Activated naive CD4-positive, alpha-beta T cell treated with anti-CD3 and anti-CD28 coated beads, Interleukin-2, amount 50 U/mL, for 24 hours (primary cell): ENCODE data around the gene PARM1.
"Not testable (repeated sequence)": the region's sequence is repeated elsewhere in the genome, so short reads cannot be mapped to it uniquely, and the experiment has no call there.

Experiments
- H3K27ac Mint-ChIP-seq: one replicate; pipeline ENCODE4 v1.8.0; 2021; ENCODE audit warnings: mild to moderate bottlenecking, mixed read lengths
- H3K27me3 Mint-ChIP-seq: one replicate; pipeline ENCODE4 v1.8.0; 2021; ENCODE audit warnings: mixed read lengths
- H3K36me3 Mint-ChIP-seq: one replicate; pipeline ENCODE4 v1.8.0; 2021; ENCODE audit warnings: mixed read lengths
- H3K4me1 Mint-ChIP-seq: one replicate; pipeline ENCODE4 v1.8.0; 2021; ENCODE audit warnings: mixed read lengths
- H3K4me3 Mint-ChIP-seq: one replicate; pipeline ENCODE4 v1.8.0; 2021; ENCODE audit warnings: mild to moderate bottlenecking, mixed read lengths
- H3K9me3 Mint-ChIP-seq: one replicate; pipeline ENCODE4 v1.8.0; 2021; ENCODE audit warnings: mixed read lengths

Gene PARM1

DNA sequence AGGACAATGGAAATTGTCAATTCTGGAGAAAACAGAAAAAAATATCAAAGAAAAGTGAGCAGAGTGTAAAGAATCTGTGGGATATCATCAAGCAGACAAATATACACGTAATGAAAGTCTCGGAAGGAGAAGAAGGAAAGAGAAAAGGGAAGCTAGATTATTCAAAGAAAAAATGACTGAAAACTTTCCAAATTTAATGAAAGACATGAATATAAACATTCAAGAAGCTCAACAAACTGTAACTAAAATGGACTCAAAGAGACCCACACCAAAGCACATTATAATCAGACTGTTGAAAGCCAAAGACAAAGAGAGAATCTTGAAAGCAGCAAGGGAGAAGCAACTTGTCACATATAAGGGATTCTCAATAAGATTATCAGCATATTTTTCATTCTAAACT is 28.3 kb downstream of the PARM1 start:
- Mint-ChIP-seq H3K36me3 (no peaks in the 10 kb centered on the region), H3K27me3 (peaks cover 3% of the 10 kb centered on the region), H3K4me3 (no peak overlapping the region), H3K9me3 (peaks cover 9% of the 10 kb centered on the region), H3K27ac (no peak overlapping the region), H3K4me1 (no peaks in the 10 kb centered on the region)

DNA sequence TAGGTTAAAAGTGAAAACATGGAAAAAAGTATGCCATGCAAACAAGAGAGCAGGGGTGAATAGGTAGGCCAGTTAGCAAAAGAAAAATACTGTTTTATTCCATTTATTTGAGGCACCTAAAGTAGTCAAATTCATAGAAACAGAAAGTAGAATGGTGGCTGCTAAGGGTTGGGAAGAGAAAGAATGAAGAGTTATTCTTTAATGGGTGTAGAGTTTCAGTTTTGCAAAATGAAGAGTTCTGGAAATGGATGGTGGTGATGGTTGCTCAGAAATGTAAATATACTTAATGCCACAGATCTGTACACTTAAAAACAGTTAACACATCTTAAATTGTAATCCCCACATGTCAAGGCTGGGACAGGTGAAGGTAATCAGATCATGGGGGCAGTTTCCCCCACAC is 29.7 kb downstream of the PARM1 start:
- Mint-ChIP-seq H3K27ac (no peak overlapping the region), H3K36me3 (no peaks in the 10 kb centered on the region), H3K4me1 (no peaks in the 10 kb centered on the region), H3K4me3 (no peak overlapping the region), H3K9me3 (peaks cover 9% of the 10 kb centered on the region), H3K27me3 (no peaks in the 10 kb centered on the region)

DNA sequence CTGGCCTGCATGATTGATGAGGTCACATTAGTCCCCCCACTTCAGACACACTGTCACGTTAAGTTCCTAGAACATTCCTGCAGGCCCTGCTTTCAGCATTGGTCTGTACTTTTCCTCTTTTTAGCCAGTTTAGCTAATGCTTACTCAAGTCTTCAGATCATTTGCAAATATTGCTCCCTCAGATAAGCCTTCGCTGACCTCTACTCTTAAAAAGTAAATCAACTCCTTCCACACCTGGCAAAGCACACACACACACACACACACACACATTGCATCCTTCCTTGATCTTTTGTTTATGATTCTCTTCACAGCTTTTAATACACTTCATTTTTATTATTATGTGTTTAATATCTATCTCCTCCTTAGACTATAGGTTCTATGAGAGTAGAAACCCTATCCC is 31.4 kb downstream of the PARM1 start:
- Mint-ChIP-seq H3K27ac (no peak overlapping the region), H3K36me3 (no peaks in the 10 kb centered on the region), H3K27me3 (no peaks in the 10 kb centered on the region), H3K9me3 (peaks cover 9% of the 10 kb centered on the region), H3K4me1 (no peaks in the 10 kb centered on the region), H3K4me3 (no peak overlapping the region)

DNA sequence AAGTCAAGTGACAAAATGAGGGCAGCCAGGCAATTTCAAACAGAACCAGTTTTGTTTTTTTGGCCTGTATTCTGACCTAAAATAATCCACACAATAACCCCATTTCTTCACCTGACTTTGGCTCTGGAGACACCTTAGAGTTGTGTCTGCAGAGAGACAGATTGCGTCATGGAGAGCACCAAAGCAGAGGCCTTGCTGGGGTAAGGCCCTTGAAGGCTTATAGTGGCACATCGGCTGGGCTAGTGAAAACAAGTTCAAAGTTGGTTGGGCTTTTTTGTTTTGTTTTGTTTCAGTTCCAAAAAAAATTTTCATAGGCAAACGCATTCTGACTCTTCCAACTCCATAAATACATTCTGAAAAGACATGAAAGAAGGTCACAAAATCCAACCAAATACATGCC is 34.4 kb downstream of the PARM1 start:
- H3K4me3 Mint-ChIP-seq = no peak overlapping the region
- H3K9me3 Mint-ChIP-seq = no peaks in the 10 kb centered on the region
- no peak overlapping the region for H3K27ac Mint-ChIP-seq
- H3K36me3 Mint-ChIP-seq = no peaks in the 10 kb centered on the region
- no peaks in the 10 kb centered on the region for H3K27me3 Mint-ChIP-seq
- no peaks in the 10 kb centered on the region for H3K4me1 Mint-ChIP-seq

DNA sequence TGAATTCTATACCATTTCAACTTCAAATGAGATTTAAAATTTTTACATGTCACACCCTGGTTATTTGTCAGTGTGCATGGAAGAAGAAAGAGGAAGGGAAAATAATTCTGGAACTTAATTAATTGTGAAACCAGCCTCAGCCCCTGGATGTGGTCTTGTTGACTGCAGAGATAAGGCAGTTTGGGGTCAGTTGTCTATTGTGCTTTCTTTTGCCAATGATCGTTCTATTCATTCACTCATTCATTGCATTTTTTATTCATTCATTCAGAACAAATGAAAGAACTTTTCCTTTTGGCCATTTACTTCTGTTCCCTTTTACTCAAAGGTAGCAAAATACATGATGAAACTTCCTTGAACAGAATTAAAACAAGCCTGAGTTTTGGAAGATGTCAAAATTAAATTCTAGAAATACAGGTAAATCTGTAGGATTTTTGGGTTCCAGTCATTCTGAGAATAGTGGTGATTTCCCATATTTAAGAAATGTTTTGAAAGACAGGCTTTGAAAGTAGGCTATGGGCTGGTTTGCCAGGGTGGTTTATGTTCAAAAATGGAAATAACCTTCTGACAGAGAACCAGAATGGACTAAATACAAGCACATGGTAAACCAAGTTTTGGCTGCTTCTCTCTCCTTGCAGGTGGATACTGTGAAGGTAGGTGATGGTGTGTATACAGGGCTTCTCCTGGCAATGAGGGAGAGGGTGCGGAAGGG is 35.7 kb downstream of the PARM1 start:
- H3K4me1 Mint-ChIP-seq = no peaks in the 10 kb centered on the region
- no peak overlapping the region for H3K4me3 Mint-ChIP-seq
- H3K36me3 Mint-ChIP-seq = no peaks in the 10 kb centered on the region
- no peaks in the 10 kb centered on the region for H3K9me3 Mint-ChIP-seq
- H3K27me3 Mint-ChIP-seq = no peaks in the 10 kb centered on the region
- H3K27ac Mint-ChIP-seq = no peak overlapping the region

DNA sequence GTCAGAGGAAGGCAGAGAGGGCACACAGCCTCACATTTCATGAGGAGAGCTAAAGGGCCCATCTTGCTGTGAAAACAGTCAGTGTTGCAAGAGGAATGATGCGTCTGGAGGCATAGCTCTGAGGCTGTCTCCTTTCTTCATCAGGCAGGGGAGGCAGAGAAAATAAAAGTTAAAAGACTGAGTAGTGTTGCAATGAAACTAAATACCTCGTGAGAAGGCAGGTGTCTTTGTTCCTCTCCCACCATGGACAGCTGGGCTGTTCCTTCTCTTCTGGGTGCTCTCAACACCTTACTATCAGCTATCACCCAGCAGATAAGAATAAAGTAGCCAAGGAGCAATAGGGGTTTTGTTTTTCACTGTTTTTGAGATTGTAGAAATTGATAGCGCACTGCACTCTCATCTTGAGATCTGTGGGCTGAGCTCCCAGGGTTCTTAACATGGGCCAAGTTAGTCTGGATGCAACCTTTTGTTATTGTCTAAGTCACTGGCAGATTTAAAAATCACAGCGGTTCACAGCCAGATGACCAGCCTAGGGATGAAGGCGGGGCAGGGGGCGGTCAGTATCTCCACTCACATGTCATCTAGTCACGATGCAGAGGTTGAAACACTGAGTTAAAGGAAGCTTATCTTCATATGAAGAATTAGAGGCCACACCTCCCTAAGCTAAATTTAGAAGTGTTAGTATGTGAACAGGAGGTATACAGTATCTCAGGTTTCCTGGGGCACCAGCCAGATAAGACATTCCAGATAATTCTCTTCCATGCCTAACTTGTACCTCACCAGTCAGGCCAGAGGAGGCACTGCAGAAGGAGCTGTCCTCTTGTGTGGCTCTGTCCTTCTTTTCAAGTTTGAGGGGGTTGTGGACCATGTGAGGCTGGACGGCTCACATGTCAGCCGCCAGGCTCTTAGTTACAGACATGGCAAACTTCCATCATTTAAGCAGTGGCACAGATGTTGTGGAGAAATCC is 36.9 kb downstream of the PARM1 start:
- Mint-ChIP-seq H3K9me3 (no peaks in the 10 kb centered on the region), H3K4me3 (no peak overlapping the region), H3K27me3 (no peaks in the 10 kb centered on the region), H3K27ac (no peak overlapping the region), H3K4me1 (no peaks in the 10 kb centered on the region), H3K36me3 (no peaks in the 10 kb centered on the region)

DNA sequence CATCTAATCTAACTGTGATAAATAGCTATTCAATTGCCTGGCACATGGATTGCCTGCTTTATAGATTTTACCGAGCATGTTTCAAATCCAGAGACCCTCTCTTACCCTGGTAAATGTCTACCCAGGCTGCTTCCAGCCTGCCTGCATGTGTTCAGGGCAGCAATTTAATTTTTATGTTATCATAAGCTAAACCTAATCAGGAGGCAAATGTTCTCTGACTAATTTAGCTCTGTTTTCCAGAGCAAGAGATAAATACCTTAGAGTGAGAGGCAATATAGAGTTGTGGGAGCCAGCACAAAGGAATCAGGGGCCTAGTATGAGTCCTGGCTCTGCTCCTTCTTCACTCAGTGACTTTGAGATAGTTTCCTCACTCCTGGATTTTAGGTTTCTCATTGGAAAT is 37.7 kb downstream of the PARM1 start:
- Mint-ChIP-seq H3K9me3 (no peaks in the 10 kb centered on the region), H3K4me1 (no peaks in the 10 kb centered on the region), H3K4me3 (no peak overlapping the region), H3K27ac (no peak overlapping the region), H3K36me3 (no peaks in the 10 kb centered on the region), H3K27me3 (no peaks in the 10 kb centered on the region)

DNA sequence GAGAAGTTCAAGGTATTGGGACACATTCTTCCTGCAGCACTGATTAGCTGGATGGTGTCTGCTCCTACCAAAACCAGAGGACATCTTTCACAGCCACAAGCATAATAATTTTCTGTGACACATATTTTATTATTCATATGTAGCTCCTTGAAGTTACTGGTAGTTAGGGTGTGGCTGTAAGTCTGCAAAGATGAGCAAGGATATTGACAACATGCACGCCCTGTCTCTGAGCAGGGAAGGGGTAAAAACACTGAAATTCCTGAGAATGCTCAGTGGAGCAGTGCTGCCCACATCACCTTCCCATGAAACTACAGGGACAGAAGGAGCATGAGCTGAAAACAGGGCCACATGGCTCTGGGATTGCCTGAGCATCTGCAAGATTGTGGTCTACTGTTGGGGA is 38.9 kb downstream of the PARM1 start:
- Mint-ChIP-seq H3K27ac (no peak overlapping the region), H3K4me1 (no peaks in the 10 kb centered on the region), H3K27me3 (no peaks in the 10 kb centered on the region), H3K36me3 (no peaks in the 10 kb centered on the region), H3K4me3 (no peak overlapping the region), H3K9me3 (no peaks in the 10 kb centered on the region)

DNA sequence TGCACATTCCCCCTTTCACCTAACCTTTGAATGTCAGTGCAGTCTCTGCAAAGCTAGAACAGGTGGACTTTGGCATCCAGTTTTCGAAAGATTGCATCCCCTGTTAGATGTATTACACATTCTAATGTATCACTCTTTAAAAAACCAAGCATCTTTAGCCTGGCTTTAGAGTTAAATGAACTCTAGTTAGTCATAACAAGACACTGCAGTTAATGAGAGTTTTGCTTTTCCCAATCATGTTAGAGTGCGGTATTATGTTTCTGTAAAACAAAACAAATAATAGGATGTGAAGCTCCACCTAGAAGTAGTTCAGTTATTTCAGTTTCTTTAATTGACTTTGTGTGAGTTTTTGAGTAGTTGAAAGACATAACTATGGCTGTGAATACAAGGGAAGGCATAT is 42.2 kb downstream of the PARM1 start:
- Mint-ChIP-seq H3K4me3 (no peak overlapping the region), H3K4me1 (no peaks in the 10 kb centered on the region), H3K9me3 (peaks cover 13% of the 10 kb centered on the region), H3K27ac (no peak overlapping the region), H3K36me3 (peaks cover 3% of the 10 kb centered on the region), H3K27me3 (no peaks in the 10 kb centered on the region)

DNA sequence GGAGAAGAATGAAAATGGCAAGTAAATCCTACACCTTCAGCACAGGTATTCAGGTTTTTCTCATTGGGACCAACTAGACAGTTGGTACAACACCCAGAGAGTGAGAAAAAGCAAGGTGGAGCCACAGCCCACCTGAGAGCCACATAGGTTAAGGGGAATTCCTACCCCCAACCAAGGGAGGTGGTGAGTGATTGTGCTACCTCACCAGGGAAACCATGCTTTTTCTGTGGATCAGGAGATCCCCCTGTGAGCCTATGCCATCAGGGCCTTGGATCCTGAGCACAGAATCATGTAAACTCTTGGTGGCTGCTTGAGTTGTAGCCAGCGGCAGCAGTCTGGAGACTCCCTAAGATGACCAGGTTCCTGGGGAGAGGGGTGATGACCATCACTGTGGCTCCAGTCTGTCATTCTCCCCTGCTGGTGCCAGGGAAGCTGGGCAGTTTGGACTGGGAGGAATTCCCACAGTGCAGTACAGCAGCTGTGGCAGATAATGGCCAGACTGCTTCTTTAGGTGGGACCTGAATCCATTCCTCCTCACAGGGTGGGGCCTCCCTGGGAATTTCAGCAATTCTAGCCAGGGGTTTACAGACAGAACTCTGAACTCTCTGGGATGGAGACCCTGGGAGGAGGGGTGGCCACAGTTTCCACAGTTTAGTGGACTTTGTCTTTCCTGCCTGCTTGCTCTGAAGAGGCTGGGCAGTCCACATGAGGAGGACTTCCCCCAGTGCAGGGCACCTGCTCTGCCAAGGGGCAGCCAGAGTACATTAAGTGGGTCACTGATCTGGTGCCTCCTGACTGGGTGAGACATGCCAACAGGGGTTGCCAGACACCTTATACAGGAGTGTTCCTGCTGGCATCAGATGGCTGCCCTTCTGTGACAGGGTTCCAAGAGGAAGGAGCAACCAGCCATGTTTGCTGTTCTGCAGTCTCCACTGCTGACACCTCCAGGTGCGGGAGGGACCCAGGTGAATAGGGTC is 43.2 kb downstream of the PARM1 start:
- Mint-ChIP-seq H3K4me1 (no peaks in the 10 kb centered on the region), H3K36me3 (peaks cover 3% of the 10 kb centered on the region), H3K27me3 (no peaks in the 10 kb centered on the region), H3K27ac (no peak overlapping the region), H3K9me3 (peaks cover 19% of the 10 kb centered on the region), H3K4me3 (no peak overlapping the region)

DNA sequence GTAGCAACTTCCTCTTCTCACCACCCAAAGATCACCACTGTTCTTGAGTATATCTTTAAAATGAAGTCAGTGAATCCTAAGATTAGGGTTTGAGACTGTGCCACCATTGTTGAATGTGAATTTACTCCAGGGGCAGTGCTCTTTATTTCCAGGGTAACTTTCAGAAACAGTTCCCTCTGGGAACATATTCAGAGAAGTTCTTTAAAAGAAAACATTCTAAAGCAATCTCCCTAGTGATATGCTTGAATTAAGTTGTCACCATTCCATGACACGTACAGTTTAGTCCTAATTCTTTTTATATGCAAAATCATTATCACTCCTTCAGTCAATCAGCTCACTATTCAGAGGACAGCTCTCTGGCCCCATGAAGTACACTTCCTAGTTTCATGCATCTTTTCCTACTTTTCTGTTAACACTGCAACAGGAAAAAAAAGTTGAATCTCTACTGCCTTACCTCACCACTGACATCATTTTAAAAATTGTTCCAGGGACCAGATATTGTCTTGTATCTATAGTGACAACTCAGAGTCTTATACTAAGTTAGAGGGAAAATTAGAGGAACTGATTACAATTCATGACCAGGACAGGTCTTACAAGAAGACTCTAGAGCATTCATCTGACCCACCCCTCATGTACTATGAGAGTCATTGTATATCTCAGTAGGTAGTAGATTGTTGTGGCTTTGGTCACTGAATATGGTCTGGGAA is 49.8 kb downstream of the PARM1 start:
- Mint-ChIP-seq H3K27ac (no peak overlapping the region), H3K36me3 (peaks cover 3% of the 10 kb centered on the region), H3K9me3 (peaks cover 21% of the 10 kb centered on the region), H3K4me3 (no peak overlapping the region), H3K27me3 (no peaks in the 10 kb centered on the region), H3K4me1 (no peaks in the 10 kb centered on the region)

DNA sequence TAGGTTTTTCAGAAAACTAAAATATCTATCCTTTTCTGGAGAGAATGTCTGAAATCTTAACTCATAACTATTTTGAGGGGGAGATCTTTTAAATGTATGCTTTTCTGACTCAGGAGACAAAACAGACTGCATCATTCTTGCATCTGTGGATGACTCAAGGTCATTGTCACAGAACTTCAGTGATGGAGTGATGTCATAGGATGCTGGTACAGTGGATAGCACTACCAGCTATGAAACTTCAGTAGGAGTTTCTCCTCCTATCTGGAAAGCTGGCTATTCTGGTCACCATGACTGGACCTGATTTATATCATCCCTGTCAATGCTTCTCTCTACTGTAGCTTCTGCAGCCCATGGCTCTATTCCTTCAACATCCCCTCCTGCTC is 50.3 kb downstream of the PARM1 start:
- Mint-ChIP-seq H3K36me3 (peaks cover 3% of the 10 kb centered on the region), H3K9me3 (peaks cover 25% of the 10 kb centered on the region), H3K27me3 (peaks cover 1% of the 10 kb centered on the region), H3K27ac (no peak overlapping the region), H3K4me1 (no peaks in the 10 kb centered on the region), H3K4me3 (no peak overlapping the region)

DNA sequence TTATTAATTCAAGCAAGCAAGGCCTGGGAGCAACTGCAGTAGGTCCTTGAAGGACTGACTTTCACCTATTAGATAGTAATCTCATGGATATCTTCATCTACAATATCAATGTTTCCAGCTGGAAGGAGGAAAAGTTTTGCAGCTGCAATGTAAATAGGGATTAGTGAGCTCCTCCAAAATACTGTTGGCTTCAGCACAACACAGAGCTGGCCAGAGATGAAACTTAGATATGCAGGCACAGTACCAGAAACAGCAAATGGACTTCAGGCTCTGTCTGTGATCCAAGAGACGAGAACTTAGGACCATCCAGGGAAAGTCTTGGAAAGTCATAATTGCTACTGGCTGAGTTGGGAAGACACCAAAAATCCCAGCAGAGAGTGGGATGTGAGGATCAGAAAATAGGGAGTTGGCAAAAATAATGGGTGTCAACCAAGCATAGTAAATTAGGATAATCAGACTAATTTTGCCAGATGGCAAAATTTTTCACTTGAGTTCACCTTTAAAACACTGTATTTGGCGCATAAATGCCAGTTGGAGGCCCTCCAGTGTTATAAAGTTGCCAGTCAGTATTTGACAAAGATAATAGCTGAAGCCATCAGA is 57.5 kb downstream of the PARM1 start:
- no peak overlapping the region for H3K27ac Mint-ChIP-seq
- H3K4me3 Mint-ChIP-seq = no peak overlapping the region
- no peaks in the 10 kb centered on the region for H3K4me1 Mint-ChIP-seq
- peaks cover 10% of the 10 kb centered on the region for H3K9me3 Mint-ChIP-seq
- H3K27me3 Mint-ChIP-seq = peaks cover 1% of the 10 kb centered on the region
- no peaks in the 10 kb centered on the region for H3K36me3 Mint-ChIP-seq

DNA sequence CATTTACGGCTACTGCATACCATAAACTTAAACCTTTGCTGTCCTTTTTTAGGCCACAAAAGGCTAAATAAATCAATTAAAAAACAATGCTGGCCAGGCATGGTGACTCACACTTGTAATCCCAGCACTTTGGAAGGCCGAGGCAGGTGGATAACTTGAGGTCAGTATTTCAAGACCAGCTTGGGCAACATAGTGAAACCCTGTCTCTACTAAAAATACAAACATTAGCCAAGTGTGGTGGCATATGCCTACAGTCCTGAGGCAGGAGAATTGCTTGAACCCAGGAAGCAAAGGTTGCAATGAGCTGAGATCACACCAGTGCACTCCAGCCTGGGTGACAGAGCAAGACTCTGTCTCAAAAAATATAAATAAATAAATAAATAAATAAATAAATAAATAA is 61.5 kb downstream of the PARM1 start:
- H3K36me3 Mint-ChIP-seq, H3K27ac Mint-ChIP-seq, H3K4me1 Mint-ChIP-seq, H3K27me3 Mint-ChIP-seq, H3K9me3 Mint-ChIP-seq, H3K4me3 Mint-ChIP-seq: not testable (repeated sequence)

DNA sequence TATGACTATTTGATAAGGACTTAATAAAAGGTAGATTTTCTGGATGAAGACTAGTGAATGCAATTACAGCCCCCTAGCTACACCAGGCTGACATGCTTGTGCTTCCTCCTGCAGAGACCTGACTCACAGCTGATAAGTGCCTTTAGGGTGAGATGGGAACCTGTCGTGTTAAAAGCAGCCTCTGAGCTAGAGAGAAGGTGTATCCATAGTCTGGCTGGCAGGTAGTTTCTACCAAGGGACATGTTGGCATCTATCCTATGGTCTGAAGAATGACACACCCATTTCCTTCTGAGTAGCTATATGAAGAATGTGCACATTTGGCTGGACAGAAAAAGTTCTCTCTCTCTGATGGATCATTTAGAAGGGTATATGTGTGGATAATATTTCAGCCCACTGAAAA is 64.1 kb downstream of the PARM1 start:
- Mint-ChIP-seq H3K4me3 (no peak overlapping the region), H3K27me3 (no peaks in the 10 kb centered on the region), H3K36me3 (no peaks in the 10 kb centered on the region), H3K27ac (no peak overlapping the region), H3K4me1 (no peaks in the 10 kb centered on the region), H3K9me3 (peaks cover 4% of the 10 kb centered on the region)
